ENCODE data around the gene GLIPR1L1.

DNA sequence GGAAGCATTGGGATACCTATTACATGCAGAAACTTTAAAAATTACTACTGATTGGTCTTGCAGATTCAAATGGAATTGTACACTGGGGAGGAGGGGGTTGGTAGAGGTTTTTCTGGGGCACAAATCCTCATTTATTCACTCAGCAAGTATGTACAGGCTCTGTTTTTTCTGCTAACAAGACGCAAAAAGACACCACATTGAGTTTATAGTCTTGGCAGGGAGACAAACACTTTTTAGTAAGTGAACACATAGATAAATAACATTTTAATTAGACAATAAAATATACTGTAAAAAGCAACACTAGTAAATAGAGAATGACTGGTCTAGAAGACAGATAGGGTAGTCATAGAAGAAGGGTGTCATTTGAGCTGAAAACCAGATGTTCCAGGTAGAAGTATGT, 80.2 kb downstream of the GLIPR1L1 start:
- TF ChIP-seq RCOR1 (IDR thresholded peaks at IDR 0.05; ENCODE audit: insufficient replicate concordance, low read length) (no peak), POLR2A (IDR thresholded peaks at IDR 0.05; ENCODE audit: low read depth, low read length) (no peak), MXI1 (IDR thresholded peaks at IDR 0.05; ENCODE audit: borderline replicate concordance, low read depth, low read length) (no peak), CEBPB (IDR thresholded peaks at IDR 0.05; ENCODE audit: low read depth, low read length) (no peak), RFX5 (IDR thresholded peaks at IDR 0.05; ENCODE audit: low read depth, low read length) (no peak), CHD1 (IDR thresholded peaks at IDR 0.05; ENCODE audit: low read depth, low read length) (no peak), RAD21 (IDR thresholded peaks at IDR 0.05; ENCODE audit: low read length) (no peak), NFE2L2 (IDR thresholded peaks at IDR 0.05; ENCODE audit: low read depth, low read length) (no peak), FOS (IDR thresholded peaks at IDR 0.05; ENCODE audit: low read depth, low read length) (no peak), SMC3 (IDR thresholded peaks at IDR 0.05; ENCODE audit: low read depth, low read length) (no peak)
- TF ChIP-seq, protein P1, sequence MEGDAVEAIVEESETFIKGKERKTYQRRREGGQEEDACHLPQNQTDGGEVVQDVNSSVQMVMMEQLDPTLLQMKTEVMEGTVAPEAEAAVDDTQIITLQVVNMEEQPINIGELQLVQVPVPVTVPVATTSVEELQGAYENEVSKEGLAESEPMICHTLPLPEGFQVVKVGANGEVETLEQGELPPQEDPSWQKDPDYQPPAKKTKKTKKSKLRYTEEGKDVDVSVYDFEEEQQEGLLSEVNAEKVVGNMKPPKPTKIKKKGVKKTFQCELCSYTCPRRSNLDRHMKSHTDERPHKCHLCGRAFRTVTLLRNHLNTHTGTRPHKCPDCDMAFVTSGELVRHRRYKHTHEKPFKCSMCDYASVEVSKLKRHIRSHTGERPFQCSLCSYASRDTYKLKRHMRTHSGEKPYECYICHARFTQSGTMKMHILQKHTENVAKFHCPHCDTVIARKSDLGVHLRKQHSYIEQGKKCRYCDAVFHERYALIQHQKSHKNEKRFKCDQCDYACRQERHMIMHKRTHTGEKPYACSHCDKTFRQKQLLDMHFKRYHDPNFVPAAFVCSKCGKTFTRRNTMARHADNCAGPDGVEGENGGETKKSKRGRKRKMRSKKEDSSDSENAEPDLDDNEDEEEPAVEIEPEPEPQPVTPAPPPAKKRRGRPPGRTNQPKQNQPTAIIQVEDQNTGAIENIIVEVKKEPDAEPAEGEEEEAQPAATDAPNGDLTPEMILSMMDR (conservative IDR thresholded peaks at IDR 0.05; ENCODE audit: low read depth, low read length), result no peak
- TF ChIP-seq, protein P2, sequence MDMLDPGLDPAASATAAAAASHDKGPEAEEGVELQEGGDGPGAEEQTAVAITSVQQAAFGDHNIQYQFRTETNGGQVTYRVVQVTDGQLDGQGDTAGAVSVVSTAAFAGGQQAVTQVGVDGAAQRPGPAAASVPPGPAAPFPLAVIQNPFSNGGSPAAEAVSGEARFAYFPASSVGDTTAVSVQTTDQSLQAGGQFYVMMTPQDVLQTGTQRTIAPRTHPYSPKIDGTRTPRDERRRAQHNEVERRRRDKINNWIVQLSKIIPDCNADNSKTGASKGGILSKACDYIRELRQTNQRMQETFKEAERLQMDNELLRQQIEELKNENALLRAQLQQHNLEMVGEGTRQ (IDR thresholded peaks at IDR 0.05; ENCODE audit: low read depth, low read length), result no peak
- TF ChIP-seq, protein P3, sequence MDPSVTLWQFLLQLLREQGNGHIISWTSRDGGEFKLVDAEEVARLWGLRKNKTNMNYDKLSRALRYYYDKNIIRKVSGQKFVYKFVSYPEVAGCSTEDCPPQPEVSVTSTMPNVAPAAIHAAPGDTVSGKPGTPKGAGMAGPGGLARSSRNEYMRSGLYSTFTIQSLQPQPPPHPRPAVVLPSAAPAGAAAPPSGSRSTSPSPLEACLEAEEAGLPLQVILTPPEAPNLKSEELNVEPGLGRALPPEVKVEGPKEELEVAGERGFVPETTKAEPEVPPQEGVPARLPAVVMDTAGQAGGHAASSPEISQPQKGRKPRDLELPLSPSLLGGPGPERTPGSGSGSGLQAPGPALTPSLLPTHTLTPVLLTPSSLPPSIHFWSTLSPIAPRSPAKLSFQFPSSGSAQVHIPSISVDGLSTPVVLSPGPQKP (IDR thresholded peaks at IDR 0.05; ENCODE audit: borderline replicate concordance, low read depth, low read length), result no peak
